ENCODE measurements around the gene SLC18B1. TPM values are rescaled to one million over a fixed set of nuclear protein-coding genes. Genes with fewer than 3 reads are reported as not detected.

SLC18B1 gene
- total and polyA plus RNA-seq, 2 of the 13 experiments (the other 11 are each of a cell fraction or from before 2014, with no cell fraction given) = 11.4 to 13.8 TPM

GRCh38 chr6:132813173-132813856 is 14.9 kb upstream of the SLC18B1 start (continued):
- TF ChIP-seq ZBTB10 (CRISPR knock-in tag; IDR thresholded peaks at IDR 0.05; ENCODE audit: borderline replicate concordance) (no peak), ZNF292 (CRISPR knock-in tag; IDR thresholded peaks at IDR 0.05; ENCODE audit: borderline replicate concordance, low read depth) (no peak), PRDM10 (CRISPR knock-in tag; IDR thresholded peaks at IDR 0.05; ENCODE audit: low read depth) (no peak), ZNF761 (CRISPR knock-in tag; conservative IDR thresholded peaks at IDR 0.05) (no peak), PAF1 (CRISPR knock-in tag; IDR thresholded peaks at IDR 0.05) (no peak), ZNF136 (CRISPR knock-in tag; IDR thresholded peaks at IDR 0.05; ENCODE audit: low read depth) (no peak), KLF15 (CRISPR knock-in tag; IDR thresholded peaks at IDR 0.05; ENCODE audit: borderline replicate concordance) (peak; percentile 55; the same call in 1 of the 2 replicates), ATF1 (CRISPR knock-in tag; IDR thresholded peaks at IDR 0.05) (no peak), ZFP91 (CRISPR knock-in tag; IDR thresholded peaks at IDR 0.05; ENCODE audit: borderline replicate concordance) (no peak), GABPB1 (CRISPR knock-in tag; IDR thresholded peaks at IDR 0.05) (no peak), ZNF331 (CRISPR knock-in tag; IDR thresholded peaks at IDR 0.05) (0 out of 2 replicates have a peak, but pooled peaks have one; percentile 53), ZBTB14 (CRISPR knock-in tag; IDR thresholded peaks at IDR 0.05) (peak; percentile 56; the same call in 1 of the 2 replicates), ZNF354B (CRISPR knock-in tag; IDR thresholded peaks at IDR 0.05) (no peak), NR2F6 (IDR thresholded peaks at IDR 0.05) (no peak; the same call in 1 of the 2 replicates), NR2F6 (CRISPR knock-in tag; IDR thresholded peaks at IDR 0.05) (no peak), SOX13 (IDR thresholded peaks at IDR 0.05) (peak; percentile 49; the same call in 1 of the 2 replicates), SOX13 (CRISPR knock-in tag; conservative IDR thresholded peaks at IDR 0.05 in 1 of 2, IDR thresholded peaks at IDR 0.05 in 1 of 2) (0 out of 4 replicates have a peak, but pooled peaks of 1 of the 2 experiments have one; percentile 17), SOX5 (CRISPR knock-in tag; IDR thresholded peaks at IDR 0.05; ENCODE audit: borderline replicate concordance) (peak; percentile 38; the same call in 1 of the 2 replicates), ZSCAN21 (CRISPR knock-in tag; IDR thresholded peaks at IDR 0.05; ENCODE audit: borderline replicate concordance) (no peak), ZNF607 (CRISPR knock-in tag; IDR thresholded peaks at IDR 0.05; ENCODE audit: borderline replicate concordance) (peak; percentile 17; the same call in 1 of the 2 replicates)

Measured in HepG2 (cell line).